Mucosa of gallbladder (tissue), 1 donor: ENCODE results near the gene APBA1. TPM values are rescaled to one million over a fixed set of nuclear protein-coding genes. Genes with fewer than 3 reads are reported as not detected.
"Not testable (repeated sequence)": the region's sequence is repeated elsewhere in the genome, so short reads cannot be mapped to it uniquely, and the experiment has no call there.

Experiments used
- DNase-seq: peaks from one replicate; pipeline ENCODE4 v3.0.0-alpha.2; 2020; ENCODE audit warnings: low spot score
- total RNA-seq: library from RNA; stranded (reverse); gene quantifications from one replicate; pipeline ENCODE4 v1.2.1, GENCODE V29; 2021
- donor health status: DM: no; HTN: no; CAD: no.

The APBA1 gene
- total RNA-seq, 1 donor from 2014 or later: 10.7 TPM

DNA sequence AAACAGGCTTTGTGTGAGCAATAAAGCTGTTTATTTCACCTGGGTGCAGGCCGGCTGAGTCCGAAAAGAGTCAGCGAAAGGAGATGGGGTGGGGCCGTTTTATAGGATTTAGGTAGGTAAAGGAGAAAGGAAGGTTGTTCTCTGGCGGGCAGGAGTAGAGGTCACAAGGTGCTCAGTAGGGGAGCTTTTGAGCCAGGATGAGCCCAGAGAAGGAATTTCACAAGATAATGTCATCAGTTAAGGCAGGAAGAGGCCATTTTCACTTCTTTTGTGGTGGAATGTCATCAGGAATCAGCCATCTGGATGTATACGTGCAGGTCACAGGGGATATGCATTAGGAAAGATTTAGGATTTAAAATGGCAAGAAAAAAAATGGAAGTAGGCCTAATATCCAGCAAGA, 262.2 kb downstream of the APBA1 start:
- DNase-seq: not testable (repeated sequence)

GRCh38 chr9:69400470-69400869, 271.7 kb downstream of the APBA1 start:
- DNase-seq: no peak

GRCh38 chr9:69397384-69398214, 274.6 kb downstream of the APBA1 start:
- no peak for DNase-seq

- no peak for DNase-seq
Measured at GRCh38 chr9:69396759-69397158, 275.4 kb downstream of the APBA1 start.

DNA sequence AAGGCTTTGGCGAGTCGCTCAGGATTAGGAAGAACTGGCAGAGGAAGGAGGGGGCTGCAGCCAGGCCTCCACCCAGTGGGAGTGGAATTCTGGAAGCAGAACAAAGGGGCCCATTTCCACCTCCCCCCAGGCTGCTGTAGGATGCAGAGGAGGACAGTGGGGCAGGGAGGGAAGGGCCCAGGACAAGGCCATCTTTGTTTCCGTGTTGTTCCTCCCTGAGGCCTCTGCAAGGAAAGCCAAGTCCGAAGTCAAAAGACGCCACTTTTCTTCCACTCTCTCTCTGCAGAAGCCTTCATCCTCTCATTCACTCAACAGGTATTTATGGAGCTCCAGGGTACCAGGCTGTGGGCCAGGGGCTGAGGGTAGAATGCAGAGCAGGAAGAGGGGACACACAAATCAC, 276.5 kb downstream of the APBA1 start:
- no peak for DNase-seq

- DNase-seq: no peak
Measured at GRCh38 chr9:69393425-69393824, 278.7 kb downstream of the APBA1 start.

- DNase-seq: no peak
Measured at GRCh38 chr9:69392826-69393225, 279.3 kb downstream of the APBA1 start.

DNA sequence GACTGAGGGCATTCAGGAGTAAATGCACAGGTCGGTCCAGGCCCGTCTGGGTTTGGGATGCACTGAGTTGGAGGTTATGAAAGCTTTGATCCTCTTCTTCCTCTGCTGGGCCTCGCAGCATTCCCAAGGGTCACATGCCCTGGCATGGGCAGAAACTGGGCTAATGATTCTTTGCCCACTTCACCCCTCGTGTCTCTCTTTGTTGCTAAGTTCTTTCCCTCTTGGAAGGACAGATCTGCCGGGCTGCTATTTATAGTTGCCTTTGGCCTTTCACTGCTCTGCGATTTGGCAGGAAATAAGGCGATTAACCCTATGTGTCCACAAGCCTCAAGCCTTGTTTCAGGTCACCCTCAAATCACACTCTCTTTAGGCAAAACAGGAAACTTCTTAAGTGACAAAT, 280.2 kb downstream of the APBA1 start:
- DNase-seq: no peak

DNA sequence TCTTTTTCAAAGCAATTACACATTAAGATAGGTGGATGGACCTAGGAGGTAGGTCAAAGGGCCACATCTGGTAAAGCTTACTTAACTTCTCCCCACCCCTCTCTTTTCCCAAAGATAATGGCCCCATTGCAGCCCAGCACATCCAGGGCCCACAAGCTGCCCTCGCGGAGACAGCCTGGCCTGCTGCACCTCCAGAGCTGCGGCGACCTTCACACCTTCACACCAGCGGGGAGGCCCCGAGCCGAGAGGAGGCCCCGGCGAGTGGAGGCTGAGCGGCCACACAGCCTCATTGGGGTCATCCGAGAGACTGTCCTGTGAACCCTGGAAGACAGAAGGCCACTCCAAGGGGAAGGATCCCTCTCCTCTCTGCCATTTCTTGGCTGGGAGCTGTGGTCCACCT, 280.7 kb downstream of the APBA1 start:
- DNase-seq: no peak

- DNase-seq: peak; percentile 32
Measured at GRCh38 chr9:69389437-69389995, 282.7 kb downstream of the APBA1 start.

GRCh38 chr9:69388596-69388995, 283.6 kb downstream of the APBA1 start:
- DNase-seq: no peak

DNA sequence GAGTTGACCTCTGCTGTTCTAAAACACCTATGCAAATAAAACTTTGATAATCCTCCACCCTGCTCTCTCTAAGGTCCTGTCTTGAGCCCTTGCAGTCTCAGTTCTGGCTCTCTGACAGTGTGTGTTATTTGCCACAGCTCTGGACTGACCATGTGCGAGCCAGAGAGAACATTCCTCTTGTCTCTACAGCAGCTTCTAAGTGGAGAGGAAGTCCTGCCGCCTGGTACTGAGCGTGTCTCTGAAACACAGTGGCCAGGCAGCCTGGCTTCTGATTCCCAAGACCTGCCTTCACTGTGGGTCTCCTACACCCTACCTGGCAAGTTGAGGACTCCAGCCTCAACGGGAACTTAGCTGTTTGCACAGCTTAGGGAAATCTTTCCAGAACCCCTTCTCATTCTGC, 285.5 kb downstream of the APBA1 start:
- no peak for DNase-seq

DNA sequence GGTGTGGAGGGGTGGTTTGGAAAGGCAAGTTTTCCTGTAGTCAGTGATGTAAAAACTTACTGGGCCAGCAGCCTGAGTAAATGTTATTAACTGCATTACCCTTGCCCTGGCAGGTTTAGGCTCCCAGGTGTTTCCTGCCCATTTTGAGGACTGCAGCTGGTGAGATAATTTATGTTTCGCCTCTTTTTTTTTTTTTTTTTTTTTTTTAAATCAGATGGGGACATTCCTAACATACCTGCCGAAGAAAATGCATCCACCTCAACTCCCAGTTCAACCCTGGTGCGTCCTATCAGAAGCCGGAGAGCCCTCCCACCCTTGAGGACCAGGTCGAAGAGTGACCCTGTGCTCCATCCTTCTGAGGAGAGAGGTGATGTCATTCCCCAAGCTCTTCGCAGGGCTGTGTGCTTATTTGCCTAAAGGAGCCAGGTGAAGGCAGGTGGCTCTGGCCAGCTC, 286.6 kb downstream of the APBA1 start:
- no peak for DNase-seq

GRCh38 chr9:69382135-69382534, 290.0 kb downstream of the APBA1 start:
- DNase-seq: no peak

DNA sequence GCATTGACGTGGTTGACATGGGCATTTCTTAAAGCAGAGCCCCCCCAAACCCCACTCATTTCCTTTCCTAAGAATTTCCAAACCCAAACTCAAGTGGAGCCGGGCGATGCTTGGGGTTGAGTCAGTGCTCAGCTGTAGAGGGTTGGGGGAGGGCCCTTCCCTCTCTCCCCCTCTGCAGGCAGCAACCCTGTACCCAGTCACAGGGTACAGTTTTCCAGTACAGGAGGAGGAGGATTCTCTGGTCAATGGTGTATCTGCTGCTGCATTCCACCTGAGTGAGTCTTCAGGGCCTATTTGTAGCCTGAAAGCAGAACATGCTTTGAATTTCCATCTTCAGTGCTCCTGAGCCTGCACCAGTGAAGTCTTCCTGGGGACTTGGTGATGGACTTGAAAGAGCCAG, 291.4 kb downstream of the APBA1 start:
- no peak for DNase-seq

DNA sequence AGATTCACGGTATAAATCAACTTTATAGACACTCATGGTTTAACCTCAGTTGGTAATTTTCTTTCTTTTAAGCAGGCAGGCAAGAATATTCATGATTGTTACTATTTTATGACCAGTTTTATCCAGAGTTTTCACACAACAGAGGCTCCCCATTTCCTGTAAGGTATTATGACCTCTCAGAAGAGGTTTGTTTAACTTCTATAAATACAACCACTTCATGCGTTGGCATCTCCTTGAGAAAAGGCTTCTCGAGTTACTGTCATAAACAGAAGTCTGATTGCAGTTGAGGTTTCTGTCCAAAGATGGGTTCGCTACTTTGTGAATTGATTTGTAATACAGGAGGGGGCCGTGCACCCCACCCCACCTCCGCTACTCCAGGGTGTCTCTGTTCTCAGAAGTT, 291.9 kb downstream of the APBA1 start:
- no peak for DNase-seq

- DNase-seq: no peak
Measured at GRCh38 chr9:69379270-69379982, 292.7 kb downstream of the APBA1 start.

- DNase-seq: peak; percentile 44
Measured at GRCh38 chr9:69377981-69378380, 294.2 kb downstream of the APBA1 start.

Other genes with a start within 250 kb of the APBA1 start
- 52.9 TPM for gene PTAR1, start 87.6 kb upstream of the APBA1 start, total RNA-seq
- gene CFAP95, start 148.4 kb upstream of the APBA1 start, total RNA-seq: 0.43 TPM